H9 (cell line): ENCODE data around the gene FRAS1. TPM values are rescaled to one million over a fixed set of nuclear protein-coding genes. Genes with fewer than 3 reads are reported as not detected.

Experiments used
- DNase-seq: peaks from one replicate; pipeline ENCODE4 v3.0.0-alpha.2; 2017
- H2AFZ ChIP-seq: one replicate; pipeline ENCODE4 v1.6.1; 2013; ENCODE audit warnings: mild to moderate bottlenecking, low read length, control low read depth, moderate library complexity
- H2AK5ac ChIP-seq: 2 replicates; pipeline ENCODE4 v1.6.1; 2013; ENCODE audit warnings: low read length, control low read depth, mixed read lengths; ENCODE audit not compliant: insufficient read length
- H2BK120ac ChIP-seq: one replicate; pipeline ENCODE4 v1.6.1; 2013; ENCODE audit warnings: low read depth, mild to moderate bottlenecking, low read length, control low read depth, inconsistent platforms; ENCODE audit not compliant: poor library complexity, severe bottlenecking
- H2BK12ac ChIP-seq: 2 replicates; pipeline ENCODE4 v1.6.1; 2013; ENCODE audit warnings: low read length, control low read depth, mixed read lengths, low read depth; ENCODE audit not compliant: insufficient read length
- H2BK15ac ChIP-seq: 2 replicates; pipeline ENCODE4 v1.6.1; 2013; ENCODE audit warnings: low read depth, low read length, control low read depth
- H2BK20ac ChIP-seq: one replicate; pipeline ENCODE4 v1.6.1; 2013; ENCODE audit warnings: low read depth, mild to moderate bottlenecking, low read length, control low read depth, inconsistent platforms; ENCODE audit not compliant: poor library complexity, severe bottlenecking
- H2BK5ac ChIP-seq: 2 replicates; pipeline ENCODE4 v1.6.1; 2013; ENCODE audit warnings: low read length, control low read depth, mixed read lengths; ENCODE audit not compliant: insufficient read length
- H3K14ac ChIP-seq: 2 replicates; pipeline ENCODE4 v1.6.1; 2013; ENCODE audit warnings: low read length, control low read depth; ENCODE audit not compliant: insufficient read depth
- H3K18ac ChIP-seq: 2 replicates; pipeline ENCODE4 v1.6.1; 2013; ENCODE audit warnings: low read depth, mild to moderate bottlenecking, mixed read lengths, low read length, control low read depth; ENCODE audit not compliant: insufficient read length
- H3K23ac ChIP-seq: 2 replicates; pipeline ENCODE4 v1.6.1; 2013; ENCODE audit warnings: low read length, control low read depth, mixed read lengths, low read depth; ENCODE audit not compliant: insufficient read length
- H3K23me2 ChIP-seq: 2 replicates; pipeline ENCODE4 v1.6.1; 2013; ENCODE audit warnings: low read depth, mild to moderate bottlenecking, mixed read lengths, low read length, control low read depth; ENCODE audit not compliant: insufficient read length, poor library complexity, severe bottlenecking
- H3K27ac ChIP-seq: 2 replicates; pipeline ENCODE4 v1.5.1; 2013; ENCODE audit warnings: low read length, control low read depth, mixed read lengths, low read depth; ENCODE audit not compliant: insufficient read length
- H3K27me3 ChIP-seq: 2 replicates; pipeline ENCODE4 v1.6.1; 2013; ENCODE audit warnings: low read length, control low read depth, inconsistent platforms; ENCODE audit not compliant: insufficient read depth
- H3K4ac ChIP-seq: 2 replicates; pipeline ENCODE4 v1.6.1; 2013; ENCODE audit warnings: low read depth, mild to moderate bottlenecking, control low read depth, inconsistent platforms, low read length, moderate library complexity
- H3K4me1 ChIP-seq: 2 replicates; pipeline ENCODE4 v1.6.1; 2013; ENCODE audit warnings: low read length, control low read depth, inconsistent platforms; ENCODE audit not compliant: insufficient read depth
- H3K4me2 ChIP-seq: 2 replicates; pipeline ENCODE4 v1.6.1; 2013; ENCODE audit warnings: low read length, control low read depth, mixed read lengths; ENCODE audit not compliant: insufficient read length, insufficient read depth
- H3K56ac ChIP-seq: 2 replicates; pipeline ENCODE4 v1.6.1; 2013; ENCODE audit warnings: low read depth, mild to moderate bottlenecking, mixed read lengths, low read length, control low read depth; ENCODE audit not compliant: insufficient read length
- H3K79me1 ChIP-seq: 2 replicates; pipeline ENCODE4 v1.6.1; 2013; ENCODE audit warnings: low read depth, mild to moderate bottlenecking, moderate library complexity, low read length, control low read depth, inconsistent platforms; ENCODE audit not compliant: insufficient read depth, poor library complexity, severe bottlenecking
- H3K79me2 ChIP-seq: 2 replicates; pipeline ENCODE4 v1.6.1; 2013; ENCODE audit warnings: low read length, control low read depth, inconsistent platforms; ENCODE audit not compliant: insufficient read depth
- H3K9ac ChIP-seq: 2 replicates; pipeline ENCODE4 v1.6.1; 2013; ENCODE audit warnings: low read length, control low read depth, mixed read lengths; ENCODE audit not compliant: insufficient read length; ENCODE audit errors: extremely low read depth
- H3K9me3 ChIP-seq: one replicate; pipeline ENCODE4 v1.6.1; 2013; ENCODE audit warnings: low read depth, low read length, inconsistent platforms; ENCODE audit not compliant: control insufficient read depth
- H3T11ph ChIP-seq: one replicate; pipeline ENCODE4 v1.6.1; 2013; ENCODE audit warnings: mild to moderate bottlenecking, low read length, control low read depth, inconsistent platforms
- H4K20me1 ChIP-seq: one replicate; pipeline ENCODE4 v1.6.1; 2013; ENCODE audit not compliant: control insufficient read depth, insufficient read length, insufficient read depth
- H4K5ac ChIP-seq: 2 replicates; pipeline ENCODE4 v1.6.1; 2013; ENCODE audit warnings: low read depth, mild to moderate bottlenecking, mixed read lengths, low read length, control low read depth; ENCODE audit not compliant: insufficient read length
- H4K8ac ChIP-seq: replicated peaks from 2 replicates; pipeline ENCODE4 v1.6.1; 2013; ENCODE audit warnings: low read length, control low read depth, mixed read lengths, low read depth; ENCODE audit not compliant: insufficient read length
- H4K91ac ChIP-seq: 2 replicates; pipeline ENCODE4 v1.6.1; 2013; ENCODE audit warnings: low read depth, mild to moderate bottlenecking, moderate library complexity, mixed read lengths, low read length, control low read depth; ENCODE audit not compliant: insufficient read length
- H3K27ac Mint-ChIP-seq, 3 experiments: 2 replicates in 2 of 3; 3 replicates in 1 of 3; pipeline ENCODE4 v1.8.0; 2020 to 2021; ENCODE audit warnings: mixed read lengths in 3 of 3, mild to moderate bottlenecking in 1 of 3, moderate library complexity in 1 of 3
- H3K27me3 Mint-ChIP-seq: 2 replicates; pipeline ENCODE4 v1.8.0; 2021; ENCODE audit warnings: low read depth, mild to moderate bottlenecking, moderate library complexity, mixed read lengths
- H3K36me3 Mint-ChIP-seq, 3 experiments: 2 replicates in 2 of 3; 3 replicates in 1 of 3; pipeline ENCODE4 v1.8.0; 2020 to 2021; ENCODE audit warnings: low read depth in 3 of 3, mixed read lengths in 3 of 3; ENCODE audit not compliant: insufficient read depth in 1 of 3
- H3K4me1 Mint-ChIP-seq, 2 experiments: 2 replicates each; pipeline ENCODE4 v1.8.0; 2020; ENCODE audit warnings: mixed read lengths in 2 of 2
- H3K4me3 Mint-ChIP-seq, 2 experiments: 2 replicates in 1 of 2; 3 replicates in 1 of 2; pipeline ENCODE4 v1.8.0; 2020 to 2021; ENCODE audit warnings: mild to moderate bottlenecking in 2 of 2, mixed read lengths in 2 of 2, moderate library complexity in 1 of 2
- H3K9me3 Mint-ChIP-seq, 2 experiments: 2 replicates in 1 of 2; 3 replicates in 1 of 2; pipeline ENCODE4 v1.8.0; 2020; ENCODE audit warnings: mild to moderate bottlenecking in 2 of 2, mixed read lengths in 2 of 2, moderate library complexity in 1 of 2
- total RNA-seq: library from RNA; stranded (reverse); gene quantifications from 2 replicates; pipeline ENCODE4 v1.2.1, GENCODE V29; 2021
- TF ChIP-seq, protein P1 (sequence below): fragments of 200-600 bp; sonication (generic); conservative IDR thresholded peaks from 3 replicates; pipeline ENCODE4 v1.8.0; 2021; ENCODE audit warnings: antibody characterized with exemption, mild to moderate bottlenecking

The FRAS1 gene
- total RNA-seq, 1 experiment from 2014 or later: 58.5 TPM

DNA sequence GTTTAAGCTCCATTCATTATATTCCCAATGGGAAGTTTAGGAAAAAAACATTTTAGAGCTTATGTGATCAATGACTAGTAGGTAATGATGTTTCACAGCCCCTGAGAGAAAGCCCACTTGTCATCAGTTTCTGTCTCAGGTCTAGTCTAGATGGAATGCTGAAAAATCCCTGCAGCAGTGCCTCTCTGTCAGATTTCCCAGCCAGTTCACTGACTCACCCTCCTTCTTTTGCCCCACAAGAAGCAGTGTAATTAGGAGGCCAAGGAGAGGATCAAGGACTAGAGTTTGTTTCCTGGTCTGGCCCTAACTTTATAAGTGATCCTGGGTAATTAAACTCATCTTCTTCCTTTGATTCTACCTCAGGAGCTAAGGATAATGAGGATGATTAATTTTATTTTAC lies 375.8 kb downstream of the FRAS1 start:
- Histone ChIP-seq H2BK12ac (no peak overlapping the region), H2AK5ac (no peak overlapping the region), H3K27me3 (no peaks in the 10 kb centered on the region), H3K14ac (no peak overlapping the region), H3K56ac (no peak overlapping the region), H2BK120ac (no peak overlapping the region), H3K23ac (no peak overlapping the region), H4K8ac (no peak overlapping the region), H3T11ph (no peak overlapping the region), H3K27ac (no peak overlapping the region), H4K5ac (no peak overlapping the region), H3K79me1 (no peaks in the 10 kb centered on the region), H3K4me1 (no peaks in the 10 kb centered on the region; the same call in 1 of the 2 replicates), H3K4ac (no peak overlapping the region), H3K9me3 (no peaks in the 10 kb centered on the region), H3K18ac (no peak overlapping the region), H3K4me2 (no peak overlapping the region), H2BK5ac (no peak overlapping the region), H3K23me2 (no peaks in the 10 kb centered on the region), H3K79me2 (no peaks in the 10 kb centered on the region), H2BK20ac (no peak overlapping the region), H3K9ac (no peak overlapping the region), H4K20me1 (no peaks in the 10 kb centered on the region), H2AFZ (no peak overlapping the region), H2BK15ac (no peak overlapping the region), H4K91ac (no peak overlapping the region)
- Mint-ChIP-seq H3K27me3 (no peaks in the 10 kb centered on the region), H3K4me1 (peaks cover 10 to 12% of the 10 kb centered on the region in 2 experiments), H3K27ac (peak overlapping the region in 2 of 3 experiments; percentile 55 to 84; a peak in 3 of 7 replicates), H3K4me3 (no peak overlapping the region), H3K36me3 (peaks cover 5 to 31% (median 20%) of the 10 kb centered on the region in 3 experiments; a peak in 6 of 7 replicates), H3K9me3 (no peaks in the 10 kb centered on the region)
- TF ChIP-seq, protein P1, sequence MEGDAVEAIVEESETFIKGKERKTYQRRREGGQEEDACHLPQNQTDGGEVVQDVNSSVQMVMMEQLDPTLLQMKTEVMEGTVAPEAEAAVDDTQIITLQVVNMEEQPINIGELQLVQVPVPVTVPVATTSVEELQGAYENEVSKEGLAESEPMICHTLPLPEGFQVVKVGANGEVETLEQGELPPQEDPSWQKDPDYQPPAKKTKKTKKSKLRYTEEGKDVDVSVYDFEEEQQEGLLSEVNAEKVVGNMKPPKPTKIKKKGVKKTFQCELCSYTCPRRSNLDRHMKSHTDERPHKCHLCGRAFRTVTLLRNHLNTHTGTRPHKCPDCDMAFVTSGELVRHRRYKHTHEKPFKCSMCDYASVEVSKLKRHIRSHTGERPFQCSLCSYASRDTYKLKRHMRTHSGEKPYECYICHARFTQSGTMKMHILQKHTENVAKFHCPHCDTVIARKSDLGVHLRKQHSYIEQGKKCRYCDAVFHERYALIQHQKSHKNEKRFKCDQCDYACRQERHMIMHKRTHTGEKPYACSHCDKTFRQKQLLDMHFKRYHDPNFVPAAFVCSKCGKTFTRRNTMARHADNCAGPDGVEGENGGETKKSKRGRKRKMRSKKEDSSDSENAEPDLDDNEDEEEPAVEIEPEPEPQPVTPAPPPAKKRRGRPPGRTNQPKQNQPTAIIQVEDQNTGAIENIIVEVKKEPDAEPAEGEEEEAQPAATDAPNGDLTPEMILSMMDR: no peak
- DNase-seq: no peak
